ENCODE data around the gene PCMTD2.

PCMTD2 gene

GRCh38 chr20:64255361-64256281 is at the start of gene PCMTD2:
TSS of gene PCMTD2 (plus strand) at chr20:64255748. CDS start at chr20:64259966, 4,218 bp downstream.
- DNase-seq: peak; percentile 96

- DNase-seq: no peak
Measured at GRCh38 chr20:64206614-64207013, 48.9 kb upstream of the PCMTD2 start.

GRCh38 chr20:64207641-64208590 is 47.6 kb upstream of the PCMTD2 start:
- DNase-seq: no peak

- DNase-seq: no peak
Measured at GRCh38 chr20:64209148-64209547, 46.4 kb upstream of the PCMTD2 start.

GRCh38 chr20:64210656-64211369 is 44.7 kb upstream of the PCMTD2 start:
- no peak for DNase-seq

- no peak for DNase-seq
Measured at GRCh38 chr20:64211874-64212658, 43.5 kb upstream of the PCMTD2 start.

- peak; percentile 68 for DNase-seq
Measured at GRCh38 chr20:64212755-64213154, 42.8 kb upstream of the PCMTD2 start.

- no peak for DNase-seq
Measured at GRCh38 chr20:64214113-64214512, 41.4 kb upstream of the PCMTD2 start.

- DNase-seq: no peak
Measured at GRCh38 chr20:64214952-64215351, 40.6 kb upstream of the PCMTD2 start.

GRCh38 chr20:64216036-64216435 is 39.5 kb upstream of the PCMTD2 start:
- no peak for DNase-seq

- DNase-seq: no peak
Measured at GRCh38 chr20:64216910-64217309, 38.6 kb upstream of the PCMTD2 start.

- no peak for DNase-seq
Measured at GRCh38 chr20:64217539-64218221, 37.9 kb upstream of the PCMTD2 start.

GRCh38 chr20:64219202-64219601 is 36.3 kb upstream of the PCMTD2 start:
- DNase-seq: no peak

GRCh38 chr20:64219730-64220129 is 35.8 kb upstream of the PCMTD2 start:
- DNase-seq: no peak

- no peak for DNase-seq
Measured at GRCh38 chr20:64220420-64220819, 35.1 kb upstream of the PCMTD2 start.

- DNase-seq: no peak
Measured at GRCh38 chr20:64220891-64221527, 34.5 kb upstream of the PCMTD2 start.

- DNase-seq: no peak
Measured at GRCh38 chr20:64222291-64222735, 33.2 kb upstream of the PCMTD2 start.

- no peak for DNase-seq
Measured at GRCh38 chr20:64222851-64223525, 32.6 kb upstream of the PCMTD2 start.

- DNase-seq: peak; percentile 90
Measured at GRCh38 chr20:64223526-64224067, 32.0 kb upstream of the PCMTD2 start.
